IMR-90 (cell line): ENCODE measurements around the gene PIP5K1C. TPM values are rescaled to one million over a fixed set of nuclear protein-coding genes. Genes with fewer than 3 reads are reported as not detected.

Experiments
- ATAC-seq: fragments of 200-7000 bp; cut with Tn5 transposase; 2 replicates; pipeline ENCODE4 v1.9.1; 2020; ENCODE audit warnings: low read depth, mild to moderate bottlenecking, moderate library complexity
- BruUV-seq: library from RNA; stranded (reverse); fragments of 400-500 nt; replicated peaks from 2 replicates; lab custom pipeline; 2021; lab: Mats Ljungman, UMichigan
- CTCF ChIA-PET: fragments of 300-600 bp; formaldehyde crosslinking; extraction: SDS; loops from one replicate; lab custom pipeline; 2021; ENCODE audit warnings: antibody characterized with exemption; lab: Yijun Ruan, JAX
- POLR2A ChIA-PET: fragments of 300-600 bp; sonication (Branson Sonifier 250); formaldehyde crosslinking; loops from one replicate; lab custom pipeline; 2022; ENCODE audit warnings: antibody characterized with exemption; ENCODE audit not compliant: unreplicated experiment; lab: Charles Lee
- DNase-seq: peaks from one replicate; pipeline ENCODE4 v3.0.0; 2013
- H2AFZ ChIP-seq: replicated peaks from 2 replicates; pipeline ENCODE3; 2013; ENCODE audit warnings: low read length, mild to moderate bottlenecking; ENCODE audit not compliant: poor library complexity
- H2AK5ac ChIP-seq: 2 replicates; pipeline ENCODE4 v1.6.1; 2013; ENCODE audit warnings: low read depth, low read length, inconsistent platforms
- H2AK9ac ChIP-seq: replicated peaks from 2 replicates; pipeline ENCODE3; 2013; ENCODE audit warnings: mild to moderate bottlenecking, low read depth, low read length, moderate library complexity; ENCODE audit not compliant: poor library complexity
- H2BK120ac ChIP-seq: 2 replicates; pipeline ENCODE4 v1.6.1; 2013; ENCODE audit warnings: low read depth, low read length, inconsistent platforms
- H2BK15ac ChIP-seq: 3 replicates; pipeline ENCODE4 v1.6.1; 2013; ENCODE audit warnings: low read depth, low read length, inconsistent platforms
- H2BK20ac ChIP-seq: 2 replicates; pipeline ENCODE4 v1.6.1; 2013; ENCODE audit warnings: low read depth, mild to moderate bottlenecking, inconsistent platforms, low read length, moderate library complexity
- H2BK5ac ChIP-seq: 2 replicates; pipeline ENCODE4 v1.6.1; 2013; ENCODE audit warnings: mild to moderate bottlenecking, low read depth, low read length, inconsistent platforms; ENCODE audit not compliant: poor library complexity, severe bottlenecking
- H3K14ac ChIP-seq: replicated peaks from 2 replicates; pipeline ENCODE4 v1.6.1; 2013; ENCODE audit warnings: low read depth, low read length, inconsistent platforms
- H3K18ac ChIP-seq: 2 replicates; pipeline ENCODE4 v1.6.1; 2013; ENCODE audit warnings: low read depth, low read length, control low read depth
- H3K23ac ChIP-seq: 2 replicates; pipeline ENCODE4 v1.6.1; 2013; ENCODE audit warnings: low read depth, low read length, inconsistent platforms
- H3K27ac ChIP-seq: 2 replicates; pipeline ENCODE4 v1.5.1; 2013; ENCODE audit warnings: mild to moderate bottlenecking, control low read depth, low read length; ENCODE audit not compliant: insufficient read depth
- H3K27me3 ChIP-seq: 2 replicates; pipeline ENCODE4 v1.6.1; 2013; ENCODE audit warnings: low read length; ENCODE audit not compliant: control insufficient read depth, insufficient read depth
- H3K36me3 ChIP-seq: 2 replicates; pipeline ENCODE4 v1.6.1; 2013; ENCODE audit warnings: low read length, mixed read lengths; ENCODE audit not compliant: control insufficient read depth, insufficient read depth
- H3K4ac ChIP-seq: 2 replicates; pipeline ENCODE4 v1.6.1; 2013; ENCODE audit warnings: low read depth, low read length, inconsistent platforms
- H3K4me1 ChIP-seq: 2 replicates; pipeline ENCODE4 v1.6.1; 2013; ENCODE audit warnings: low read length, mixed read lengths; ENCODE audit not compliant: control insufficient read depth, insufficient read depth
- H3K4me2 ChIP-seq: 2 replicates; pipeline ENCODE4 v1.6.1; 2013; ENCODE audit warnings: low read depth, mild to moderate bottlenecking, control low read depth, low read length, moderate library complexity
- H3K4me3 ChIP-seq: 2 replicates; pipeline ENCODE4 v1.5.1; 2013; ENCODE audit warnings: low read depth, mild to moderate bottlenecking, control low read depth, low read length, moderate library complexity; ENCODE audit not compliant: insufficient read depth
- H3K56ac ChIP-seq: 2 replicates; pipeline ENCODE4 v1.6.1; 2013; ENCODE audit warnings: low read length, inconsistent platforms; ENCODE audit not compliant: insufficient read depth; ENCODE audit errors: extremely low read depth
- H3K79me1 ChIP-seq, 2 experiments: 2 replicates each; pipeline ENCODE4 v1.6.1; 2013; ENCODE audit warnings: low read length in 2 of 2, inconsistent platforms in 1 of 2, low read depth in 1 of 2
- H3K9ac ChIP-seq: 2 replicates; pipeline ENCODE4 v1.6.1; 2013; ENCODE audit warnings: low read depth, low read length, control low read depth
- H3K9me1 ChIP-seq: 2 replicates; pipeline ENCODE4 v1.6.1; 2013; ENCODE audit warnings: low read length, inconsistent platforms; ENCODE audit not compliant: insufficient read depth
- H3K9me3 ChIP-seq: 2 replicates; pipeline ENCODE4 v1.6.1; 2013; ENCODE audit warnings: low read length; ENCODE audit not compliant: control insufficient read depth, insufficient read depth
- H4K20me1 ChIP-seq: 2 replicates; pipeline ENCODE4 v1.6.1; 2013; ENCODE audit warnings: low read length, inconsistent platforms; ENCODE audit not compliant: insufficient read depth
- H4K5ac ChIP-seq: 2 replicates; pipeline ENCODE4 v1.6.1; 2013; ENCODE audit warnings: mild to moderate bottlenecking, low read depth, low read length, control low read depth
- H4K8ac ChIP-seq, 2 experiments: 2 replicates each; pipeline ENCODE4 v1.6.1; 2013; ENCODE audit warnings: low read depth in 2 of 2, low read length in 2 of 2, control low read depth in 1 of 2, inconsistent platforms in 1 of 2
- H4K91ac ChIP-seq: 2 replicates; pipeline ENCODE4 v1.6.1; 2013; ENCODE audit warnings: low read depth, low read length, inconsistent platforms; ENCODE audit not compliant: insufficient read depth
- CEBPB ChIP-seq: IDR thresholded peaks from 2 replicates; pipeline ENCODE4 v1.6.1; 2012; ENCODE audit warnings: low read depth, low read length, improper control_type of control experiment
- FOS ChIP-seq: fragments of 150-350 bp; IDR thresholded peaks from 2 replicates; pipeline ENCODE4 v1.6.1; 2016; ENCODE audit warnings: low read depth, low read length
- MAFK ChIP-seq: IDR thresholded peaks from 2 replicates; pipeline ENCODE4 v1.6.1; 2012; ENCODE audit warnings: low read depth, low read length, improper control_type of control experiment
- MXI1 ChIP-seq: IDR thresholded peaks from 2 replicates; pipeline ENCODE4 v1.6.1; 2012; ENCODE audit warnings: low read depth, mild to moderate bottlenecking, low read length, moderate library complexity, borderline replicate concordance
- NFE2L2 ChIP-seq: fragments of 150-350 bp; IDR thresholded peaks from 2 replicates; pipeline ENCODE4 v1.6.1; 2016; ENCODE audit warnings: low read depth, mild to moderate bottlenecking, low read length
- POLR2A ChIP-seq: IDR thresholded peaks from 2 replicates; pipeline ENCODE4 v1.6.1; 2012; ENCODE audit warnings: mild to moderate bottlenecking, low read depth, low read length
- RAD21 ChIP-seq: IDR thresholded peaks from 2 replicates; pipeline ENCODE4 v1.6.1; 2012; ENCODE audit warnings: low read length, improper control_type of control experiment
- RFX5 ChIP-seq: IDR thresholded peaks from 2 replicates; pipeline ENCODE4 v1.8.0; 2012; ENCODE audit warnings: low read depth, mild to moderate bottlenecking, low read length, moderate library complexity
- SMC3 ChIP-seq: fragments of 150-350 bp; IDR thresholded peaks from 2 replicates; pipeline ENCODE4 v1.6.1; 2016; ENCODE audit warnings: low read depth, mild to moderate bottlenecking, antibody characterized with exemption, low read length, moderate library complexity
- WGBS, 2 experiments: methylation state at CpG; one replicate each; pipeline versions ENCODE4 v1.1.5 to v1.1.7; 2013; ENCODE audit warnings: missing lambda C conversion rate in 2 of 2; ENCODE audit not compliant: insufficient read length in 1 of 2; ENCODE audit errors: extremely low coverage in 2 of 2; 5-methylcytosine and 5-hydroxymethylcytosine counted together
- dilution Hi-C: fragments of 300-500 bp; cut with HindIII; formaldehyde crosslinking; loops from one replicate; pipeline ENCODE4 v1.14.3; 2018; ENCODE audit warnings: low sequenced_read_pairs; ENCODE audit not compliant: unreplicated experiment
- in situ Hi-C: fragments of 300-500 bp; cut with MboI; formaldehyde crosslinking; loops from 3 replicates; pipeline ENCODE4 v1.14.3; 2019; ENCODE audit warnings: low sequenced_read_pairs, inconsistent platforms, mixed read lengths
- intact Hi-C: fragments of 100-400 bp; cut with micrococcal nuclease; formaldehyde crosslinking; loops from 2 replicates; pipeline ENCODE4 v1.10.0; 2022
- polyA plus RNA-seq, 3 experiments: library from polyadenylated mRNA; depleted of rRNA; stranded (reverse); fragments of >200 nt; gene quantifications; 2 replicates each; pipeline ENCODE4 v1.2.3, GENCODE V29; 2012; ENCODE audit warnings: low replicate concordance in 1 of 3
- total RNA-seq: library from RNA; depleted of rRNA; stranded (reverse); fragments of >200 nt; gene quantifications from 2 replicates; pipeline ENCODE4 v1.2.3, GENCODE V29; 2012
- TF ChIP-seq, protein P1 (sequence below): conservative IDR thresholded peaks from 2 replicates; pipeline ENCODE4 v1.5.1; 2012; ENCODE audit warnings: mild to moderate bottlenecking, low read depth, low read length, improper control_type of control experiment
- TF ChIP-seq, protein P2 (sequence below): fragments of 150-350 bp; IDR thresholded peaks from 2 replicates; pipeline ENCODE4 v1.6.1; 2017; ENCODE audit warnings: mild to moderate bottlenecking, antibody characterized with exemption, low read length, low read depth

The PIP5K1C gene
- total and polyA plus RNA-seq, 2 of the 4 experiments (the other 2 are of a cell fraction): 13.6 to 23.3 TPM

DNA sequence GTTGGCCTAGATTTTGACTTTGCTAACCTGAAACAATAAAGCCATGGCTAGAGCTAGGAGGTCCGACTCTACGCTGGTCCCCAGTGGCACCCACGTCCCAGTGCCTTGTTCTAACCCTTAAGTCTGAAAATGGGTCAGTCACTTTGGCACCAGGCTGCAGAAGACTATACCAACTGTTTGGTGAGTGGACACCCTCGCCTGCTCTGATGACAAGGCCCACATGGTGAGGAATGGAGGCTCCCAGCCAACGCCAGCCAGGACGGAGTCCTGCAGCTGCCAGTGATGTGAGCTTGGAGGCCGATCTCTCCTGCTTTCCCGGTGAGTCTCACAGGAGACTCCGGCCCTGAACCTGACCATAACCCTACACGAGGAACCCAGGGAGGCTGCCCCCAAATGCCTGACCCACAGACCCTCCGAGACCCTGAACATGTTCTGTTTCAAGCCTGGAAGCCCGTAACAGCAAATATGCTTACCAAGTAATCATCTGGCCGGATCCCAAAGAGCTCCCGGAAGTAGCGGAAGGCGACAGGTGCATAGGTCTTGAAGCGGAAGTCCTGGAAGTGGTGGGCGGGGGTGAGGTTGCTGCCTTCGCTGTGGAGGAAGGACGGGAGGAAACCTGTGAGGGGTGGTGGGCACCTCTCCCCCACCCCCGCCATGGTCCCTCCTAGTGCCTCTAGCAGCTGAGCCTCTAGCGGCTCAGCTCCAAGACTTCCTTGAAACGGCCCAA is 39.6 kb downstream of the PIP5K1C start:
- ATAC-seq (no peak), DNase-seq (no peak)
- Histone ChIP-seq H3K9me1 (peaks cover 3% of the 10 kb centered on the region; the same call in 1 of the 2 replicates), H3K4me3 (no peak overlapping the region), H3K9me3 (no peaks in the 10 kb centered on the region), H3K27me3 (no peaks in the 10 kb centered on the region), H2BK20ac (no peak overlapping the region), H3K27ac (no peak overlapping the region), H2BK120ac (no peak overlapping the region), H3K18ac (no peak overlapping the region), H3K4me2 (no peak overlapping the region), H4K5ac (no peak overlapping the region), H2AFZ (no peak overlapping the region), H3K56ac (no peak overlapping the region), H2AK9ac (no peak overlapping the region), H4K91ac (no peak overlapping the region), H3K36me3 (peaks cover 65% of the 10 kb centered on the region), H3K14ac (no peak overlapping the region), H3K4ac (no peak overlapping the region), H2AK5ac (no peak overlapping the region), H4K8ac (no peak overlapping the region), H3K23ac (no peak overlapping the region), H2BK5ac (no peak overlapping the region), H3K9ac (no peak overlapping the region), H3K79me1 (peaks cover 0 to 15% of the 10 kb centered on the region in 2 experiments; a peak in 3 of 4 replicates), H4K20me1 (peaks cover 7% of the 10 kb centered on the region), H3K4me1 (no peaks in the 10 kb centered on the region), H2BK15ac (no peak overlapping the region)
- no TSS peak for BruUV-seq
- dilution Hi-C loops: no loop called here
- intact Hi-C loops: loop anchor here (10.0 kb wide), 1 partner anchor 544 kb away; no protein-coding TSS in a partner anchor
- TF ChIP-seq MXI1 (no peak), RFX5 (no peak), POLR2A (no peak), MAFK (no peak), CEBPB (no peak), FOS (no peak), NFE2L2 (no peak), SMC3 (no peak), RAD21 (no peak)
- TF ChIP-seq, protein P1, sequence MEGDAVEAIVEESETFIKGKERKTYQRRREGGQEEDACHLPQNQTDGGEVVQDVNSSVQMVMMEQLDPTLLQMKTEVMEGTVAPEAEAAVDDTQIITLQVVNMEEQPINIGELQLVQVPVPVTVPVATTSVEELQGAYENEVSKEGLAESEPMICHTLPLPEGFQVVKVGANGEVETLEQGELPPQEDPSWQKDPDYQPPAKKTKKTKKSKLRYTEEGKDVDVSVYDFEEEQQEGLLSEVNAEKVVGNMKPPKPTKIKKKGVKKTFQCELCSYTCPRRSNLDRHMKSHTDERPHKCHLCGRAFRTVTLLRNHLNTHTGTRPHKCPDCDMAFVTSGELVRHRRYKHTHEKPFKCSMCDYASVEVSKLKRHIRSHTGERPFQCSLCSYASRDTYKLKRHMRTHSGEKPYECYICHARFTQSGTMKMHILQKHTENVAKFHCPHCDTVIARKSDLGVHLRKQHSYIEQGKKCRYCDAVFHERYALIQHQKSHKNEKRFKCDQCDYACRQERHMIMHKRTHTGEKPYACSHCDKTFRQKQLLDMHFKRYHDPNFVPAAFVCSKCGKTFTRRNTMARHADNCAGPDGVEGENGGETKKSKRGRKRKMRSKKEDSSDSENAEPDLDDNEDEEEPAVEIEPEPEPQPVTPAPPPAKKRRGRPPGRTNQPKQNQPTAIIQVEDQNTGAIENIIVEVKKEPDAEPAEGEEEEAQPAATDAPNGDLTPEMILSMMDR: no peak
- TF ChIP-seq, protein P2, sequence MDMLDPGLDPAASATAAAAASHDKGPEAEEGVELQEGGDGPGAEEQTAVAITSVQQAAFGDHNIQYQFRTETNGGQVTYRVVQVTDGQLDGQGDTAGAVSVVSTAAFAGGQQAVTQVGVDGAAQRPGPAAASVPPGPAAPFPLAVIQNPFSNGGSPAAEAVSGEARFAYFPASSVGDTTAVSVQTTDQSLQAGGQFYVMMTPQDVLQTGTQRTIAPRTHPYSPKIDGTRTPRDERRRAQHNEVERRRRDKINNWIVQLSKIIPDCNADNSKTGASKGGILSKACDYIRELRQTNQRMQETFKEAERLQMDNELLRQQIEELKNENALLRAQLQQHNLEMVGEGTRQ: no peak
- in situ Hi-C loops: no loop called here
- CTCF ChIA-PET: no interaction called here
- WGBS, 2 experiments: 89% methylated on average over 7 of the region's 23 CpGs; no CpG with 5 or more reads in 1 of the 2 experiments
- POLR2A ChIA-PET: no interaction called here
